ENCODE data around the gene EFS.
A peak's percentile ranks its signal among the peaks of the same experiment; 100 is the strongest.

Gene EFS

DNA sequence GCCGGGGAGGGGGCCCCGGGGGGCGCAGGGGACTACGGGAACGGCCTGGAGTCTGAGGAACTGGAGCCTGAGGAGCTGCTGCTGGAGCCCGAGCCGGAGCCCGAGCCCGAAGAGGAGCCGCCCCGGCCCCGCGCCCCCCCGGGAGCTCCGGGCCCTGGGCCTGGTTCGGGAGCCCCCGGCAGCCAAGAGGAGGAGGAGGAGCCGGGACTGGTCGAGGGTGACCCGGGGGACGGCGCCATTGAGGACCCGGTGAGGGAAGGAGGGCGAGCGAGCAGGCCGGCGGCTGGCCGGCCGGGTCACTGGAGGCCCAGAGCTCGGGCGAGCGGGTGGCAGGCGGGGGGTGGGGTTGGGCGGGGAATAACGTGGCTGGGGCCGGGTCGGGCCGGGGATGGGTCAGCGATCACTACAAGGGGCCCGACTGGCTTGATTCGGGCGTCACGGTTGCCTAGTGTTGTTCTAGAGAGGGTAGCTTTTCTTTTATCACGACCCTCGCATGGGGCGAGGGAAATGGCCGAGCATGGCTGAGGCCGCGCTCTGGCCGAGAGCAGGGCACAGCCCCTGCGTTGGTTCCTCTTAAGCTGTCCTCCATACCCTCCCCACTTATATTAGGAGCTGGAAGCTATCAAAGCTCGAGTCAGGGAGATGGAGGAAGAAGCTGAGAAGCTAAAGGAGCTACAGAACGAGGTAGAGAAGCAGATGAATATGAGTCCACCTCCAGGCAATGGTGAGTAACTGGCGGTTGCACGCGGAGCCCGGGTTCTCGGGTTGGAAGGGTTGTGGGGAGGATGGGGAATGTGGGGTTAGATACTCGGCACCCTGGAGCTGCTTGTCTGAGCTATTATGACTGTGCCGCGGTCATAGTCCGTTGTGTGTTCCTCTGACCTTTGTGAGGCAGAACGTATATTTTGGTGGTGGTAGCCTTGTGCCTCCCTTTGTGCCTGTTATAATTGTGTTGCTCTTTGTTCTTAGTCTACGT lies 43.1 kb downstream of the EFS start:
- TF ChIP-seq CTCF (IDR thresholded peaks at IDR 0.05; ENCODE audit: control insufficient read depth, extremely low read depth, insufficient read depth): no peak
- DNase-seq (ENCODE audit: low read depth): no peak
- peak overlapping the region; percentile 67 for H3K4me3 ChIP-seq (ENCODE audit: low read depth, low read length)

- DNase-seq (ENCODE audit: low read depth): peak; percentile 100
- no peak for TF ChIP-seq CTCF (IDR thresholded peaks at IDR 0.05; ENCODE audit: control insufficient read depth, extremely low read depth, insufficient read depth)
- peak within 1 kb of the TSS; percentile 67 for H3K4me3 ChIP-seq (ENCODE audit: low read depth, low read length)
Measured at GRCh38 chr14:23320584-23321571, 44.1 kb downstream of the EFS start, which contains the start of gene PABPN1. Gene PABPN1 (plus strand): TSS chr14:23321457. CDS start chr14:23321470, 13 bp downstream.

DNA sequence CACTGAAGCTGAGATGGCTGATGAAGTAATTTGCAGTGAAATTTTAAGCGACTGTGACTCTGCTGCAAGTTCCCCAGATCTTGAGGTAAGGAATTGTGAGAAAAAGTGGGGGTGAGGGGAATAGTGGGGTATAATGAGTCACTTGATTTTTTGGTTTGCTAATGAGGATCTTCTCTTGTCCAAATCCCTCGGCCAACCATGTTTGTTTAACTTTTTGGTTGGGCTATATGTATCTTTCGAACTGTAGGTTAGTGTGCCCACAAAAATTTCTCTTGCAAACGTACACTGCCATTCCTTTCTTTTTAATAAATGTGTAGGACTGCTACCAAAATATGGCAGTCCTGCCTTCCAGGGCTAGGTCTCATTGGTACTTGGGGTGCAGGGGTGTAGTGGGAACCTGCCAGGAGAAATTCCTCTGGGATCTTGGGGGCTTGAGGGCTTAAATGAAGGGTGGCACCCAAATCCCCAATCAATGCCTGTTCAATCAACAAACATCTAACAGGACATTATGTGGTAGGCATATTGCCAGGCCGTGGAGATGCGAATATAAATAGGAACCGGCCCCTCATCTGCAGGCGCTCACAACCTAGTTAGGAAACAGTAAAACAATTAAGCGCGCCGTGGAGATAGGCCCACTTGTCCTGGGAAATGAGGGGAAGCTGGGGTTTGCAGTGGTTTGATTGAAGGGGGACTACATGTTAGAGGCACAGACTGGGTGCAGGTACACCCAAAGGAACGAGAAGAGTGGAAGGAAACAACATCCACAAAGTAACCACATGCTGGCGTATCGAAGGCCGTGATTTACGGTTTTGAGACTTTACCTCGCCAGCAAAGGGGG lies 45.0 kb downstream of the EFS start:
- TF ChIP-seq CTCF (IDR thresholded peaks at IDR 0.05; ENCODE audit: control insufficient read depth, extremely low read depth, insufficient read depth): no peak
- DNase-seq (ENCODE audit: low read depth): no peak

GRCh38 chr14:23316300-23316699 lies 48.7 kb downstream of the EFS start:
- no peak overlapping the region for H3K4me3 ChIP-seq (ENCODE audit: low read depth, low read length)
- no peak for DNase-seq (ENCODE audit: low read depth)
- no peak for TF ChIP-seq CTCF (IDR thresholded peaks at IDR 0.05; ENCODE audit: control insufficient read depth, extremely low read depth, insufficient read depth)

More for the DNA sequence above, 45.0 kb downstream of the EFS start:
- peak overlapping the region; percentile 50 for H3K4me3 ChIP-seq (ENCODE audit: low read depth, low read length)

GRCh38 chr14:23310546-23310945 lies 54.4 kb downstream of the EFS start:
- no peak for TF ChIP-seq CTCF (IDR thresholded peaks at IDR 0.05; ENCODE audit: control insufficient read depth, extremely low read depth, insufficient read depth)
- no peak overlapping the region for H3K4me3 ChIP-seq (ENCODE audit: low read depth, low read length)
- no peak for DNase-seq (ENCODE audit: low read depth)
